HCT116 (cell line): ENCODE measurements around the gene C4A. TPM values are rescaled to one million over a fixed set of nuclear protein-coding genes. Genes with fewer than 3 reads are reported as not detected.

Experiments used
- ATAC-seq: fragments of 200-7000 bp; cut with Tn5 transposase; 2 replicates; pipeline ENCODE4 v1.9.1; 2020; ENCODE audit warnings: mild to moderate bottlenecking, moderate library complexity
- BruUV-seq: library from RNA; stranded (reverse); fragments of 400-500 nt; replicated peaks from 2 replicates; lab custom pipeline; 2021; lab: Mats Ljungman, UMichigan
- CTCF ChIA-PET: fragments of 300-600 bp; sonication (Branson Sonifier 250); formaldehyde crosslinking; loops from one replicate; lab custom pipeline; 2021; ENCODE audit warnings: antibody characterized with exemption; lab: Charles Lee
- POLR2A ChIA-PET: fragments of 300-600, 350-600 bp; sonication (Branson Sonifier 250); formaldehyde crosslinking; loops from one replicate; lab custom pipeline; 2021; ENCODE audit warnings: antibody characterized with exemption; lab: Charles Lee
- RAD21 ChIA-PET, 2 experiments: fragments of 300-600 bp; sonication (Branson Sonifier 250); formaldehyde crosslinking; loops; one replicate each; lab custom pipeline; 2023; ENCODE audit warnings: low total read pairs in 2 of 2; ENCODE audit not compliant: uncharacterized antibody in 2 of 2, unreplicated experiment in 2 of 2, low non-redundant PET in 1 of 2; lab: Charles Lee
- DNase-seq: peaks from one replicate; pipeline ENCODE4 v3.0.0-alpha.2; 2010; ENCODE audit warnings: low read depth, low spot score
- H2AFZ ChIP-seq: fragments of 200-600 bp; shearing (Covaris generic), sonication (generic); 2 replicates; pipeline ENCODE4 v1.6.1; 2017; ENCODE audit warnings: low read depth, mixed run types, mixed read lengths, antibody characterized with exemption, low read length; ENCODE audit not compliant: poor library complexity, severe bottlenecking
- H3K27ac ChIP-seq: 2 replicates; pipeline ENCODE4 v1.5.1; 2012; ENCODE audit warnings: low read depth, low read length
- H3K27me3 ChIP-seq: fragments of 200-600 bp; sonication (generic); 2 replicates; pipeline ENCODE4 v1.6.1; 2016; ENCODE audit warnings: mixed run types, low read length, mixed read lengths; ENCODE audit not compliant: insufficient read depth
- H3K36me3 ChIP-seq, 2 experiments: fragments of 200-500 bp in 1 of 2; fragments of 200-600 bp in 1 of 2; sonication (Bioruptor generic) in 1 of 2; sonication (generic) in 1 of 2; 2 replicates each; pipeline versions ENCODE4 v1.5.1 to v1.6.1; 2014 to 2016; ENCODE audit warnings: low read length in 2 of 2, inconsistent platforms in 1 of 2, mixed read lengths in 1 of 2, mixed run types in 1 of 2; ENCODE audit not compliant: insufficient read depth in 2 of 2, control insufficient read depth in 1 of 2
- H3K4me1 ChIP-seq, 2 experiments: fragments of 200-600 bp in 1 of 2; sonication (generic) in 1 of 2; 2 replicates each; pipeline versions ENCODE4 v1.5.1 to v1.6.1; 2012 to 2017; ENCODE audit warnings: low read length in 2 of 2, inconsistent platforms in 1 of 2, mild to moderate bottlenecking in 1 of 2, mixed read lengths in 1 of 2, mixed run types in 1 of 2, moderate library complexity in 1 of 2; ENCODE audit not compliant: insufficient read depth in 2 of 2, control insufficient read depth in 1 of 2
- H3K4me2 ChIP-seq: fragments of 200-600 bp; sonication (generic); 2 replicates; pipeline ENCODE4 v1.6.1; 2017; ENCODE audit warnings: mixed run types, low read length, mixed read lengths
- H3K4me3 ChIP-seq, 2 experiments: fragments of 200-600 bp in 1 of 2; sonication (generic) in 1 of 2; replicated peaks in 1 of 2; 2 replicates each; pipeline ENCODE4 v1.5.1; 2011 to 2016; ENCODE audit warnings: low read length in 2 of 2, control low read depth in 1 of 2, low read depth in 1 of 2, mild to moderate bottlenecking in 1 of 2, mixed read lengths in 1 of 2, mixed run types in 1 of 2
- H3K79me2 ChIP-seq: fragments of 200-600 bp; sonication (generic); 2 replicates; pipeline ENCODE4 v1.6.1; 2017; ENCODE audit warnings: mild to moderate bottlenecking, mixed run types, low read length, moderate library complexity, mixed read lengths; ENCODE audit not compliant: insufficient read depth
- H3K9ac ChIP-seq: fragments of 200-600 bp; sonication (generic); 2 replicates; pipeline ENCODE4 v1.6.1; 2016; ENCODE audit warnings: low read length, mixed read lengths
- H3K9me2 ChIP-seq: fragments of 200-600 bp; sonication (generic), shearing (Covaris generic); 2 replicates; pipeline ENCODE4 v1.6.1; 2017; ENCODE audit warnings: mixed run types, mild to moderate bottlenecking, moderate library complexity; ENCODE audit not compliant: insufficient read depth
- H3K9me3 ChIP-seq, 2 experiments: fragments of 200-500 bp in 1 of 2; fragments of 200-600 bp in 1 of 2; sonication (Bioruptor generic) in 1 of 2; sonication (generic) in 1 of 2; 2 replicates each; pipeline ENCODE4 v1.6.1; 2014 to 2017; ENCODE audit warnings: low read length in 2 of 2, mixed read lengths in 2 of 2, inconsistent platforms in 1 of 2, low read depth in 1 of 2, mild to moderate bottlenecking in 1 of 2, mixed run types in 1 of 2, moderate library complexity in 1 of 2; ENCODE audit not compliant: control insufficient read depth in 1 of 2, insufficient read depth in 1 of 2
- H4K20me1 ChIP-seq: fragments of 200-600 bp; sonication (generic), shearing (Covaris generic); 2 replicates; pipeline ENCODE4 v1.6.1; 2017; ENCODE audit warnings: mixed run types, mild to moderate bottlenecking, moderate library complexity; ENCODE audit not compliant: insufficient read depth
- CEBPB ChIP-seq: IDR thresholded peaks from 2 replicates; pipeline ENCODE4 v1.6.1; 2012; ENCODE audit warnings: low read depth
- EZH2 ChIP-seq: fragments of 200-600 bp; sonication (generic); IDR thresholded peaks from 2 replicates; pipeline ENCODE4 v1.6.1; 2017; ENCODE audit warnings: antibody characterized with exemption, mixed run types
- FOSL1 ChIP-seq: IDR thresholded peaks from 2 replicates; pipeline ENCODE4 v1.6.1; 2012; ENCODE audit warnings: low read depth
- POLR2AphosphoS5 ChIP-seq: IDR thresholded peaks from 2 replicates; pipeline ENCODE4 v1.6.1; 2011; ENCODE audit warnings: mild to moderate bottlenecking, low read depth, low read length, moderate library complexity
- SP1 ChIP-seq: IDR thresholded peaks from 2 replicates; pipeline ENCODE4 v1.6.1; 2012; ENCODE audit warnings: low read depth
- TCF7L2 ChIP-seq: IDR thresholded peaks from 2 replicates; pipeline ENCODE4 v1.7.0; 2011; ENCODE audit warnings: borderline replicate concordance, inconsistent platforms; ENCODE audit not compliant: insufficient read depth, insufficient read length; ENCODE audit errors: extremely low read depth
- YY1 ChIP-seq: IDR thresholded peaks from 2 replicates; pipeline ENCODE4 v1.6.1; 2011; ENCODE audit warnings: low read length, low read depth, moderate library complexity, mild to moderate bottlenecking; ENCODE audit not compliant: insufficient replicate concordance; ENCODE audit errors: extremely low read depth
- ZNF274 ChIP-seq: fragments of 200-500 bp; sonication (Bioruptor generic); IDR thresholded peaks from 2 replicates; pipeline ENCODE4 v1.6.1; 2014; ENCODE audit warnings: mild to moderate bottlenecking, low read depth, low read length, inconsistent platforms
- intact Hi-C: fragments of 100-400 bp; cut with micrococcal nuclease; formaldehyde crosslinking; loops from 2 replicates; pipeline ENCODE4 v1.10.0; 2022
- total RNA-seq: library from RNA; stranded (reverse); gene quantifications from one replicate; pipeline ENCODE4 v1.2.1, GENCODE V29; 2021; ENCODE audit not compliant: unreplicated experiment
- TF ChIP-seq, protein P1 (sequence below): IDR thresholded peaks from 2 replicates; pipeline ENCODE4 v1.6.1; 2012; ENCODE audit warnings: low read depth

C4A gene
- total RNA-seq, 1 experiment from 2014 or later = 5.1 TPM

DNA sequence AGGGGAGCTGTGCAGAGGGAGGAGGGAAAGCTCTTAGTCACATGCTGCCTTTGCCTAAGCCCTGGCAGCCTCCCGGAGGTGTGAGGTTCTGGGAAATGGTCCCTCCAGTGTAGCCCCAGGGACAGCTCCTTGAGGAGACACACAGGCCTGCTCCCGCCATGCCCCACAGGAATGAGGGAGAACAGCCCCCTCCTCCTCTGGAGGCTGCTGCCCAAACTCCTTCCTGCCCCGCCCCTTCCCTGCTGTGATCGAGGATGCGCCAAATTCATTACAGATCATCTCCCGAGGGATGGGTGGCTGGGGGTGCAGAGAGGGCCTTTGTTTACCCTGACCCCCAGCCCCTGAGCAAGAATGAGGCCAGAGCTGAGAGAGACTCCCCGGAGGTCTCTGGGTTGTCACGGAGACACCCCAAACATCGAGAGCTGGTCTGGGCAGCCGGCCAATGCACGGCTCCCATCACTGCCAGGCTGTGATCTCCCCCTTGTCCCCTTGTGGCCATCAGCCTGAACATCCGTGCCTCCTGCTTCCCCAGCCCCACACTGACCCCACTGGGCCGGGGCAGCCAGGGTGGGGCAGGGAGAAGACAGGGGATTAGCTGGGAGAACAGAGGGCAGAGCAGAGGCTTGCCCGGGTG is 64.7 kb downstream of the C4A start:
- RAD21 ChIA-PET = no interaction called here

More for the DNA sequence above, 64.7 kb downstream of the C4A start:
- peak overlapping the region in 1 of 2 experiments; percentile 16; a peak in 1 of 4 replicates for H3K4me3 ChIP-seq
- peaks cover 9 to 27% of the 10 kb centered on the region in 2 experiments for H3K4me1 ChIP-seq
- no peak overlapping the region for H2AFZ ChIP-seq
- H4K20me1 ChIP-seq = no peaks in the 10 kb centered on the region
- H3K36me3 ChIP-seq = no peaks in the 10 kb centered on the region
- H3K79me2 ChIP-seq = no peaks in the 10 kb centered on the region
- H3K4me2 ChIP-seq = peak overlapping the region; percentile 67
- TF ChIP-seq POLR2AphosphoS5 (no peak), CEBPB (no peak), EZH2 (no peak), YY1 (no peak), FOSL1 (no peak), ZNF274 (no peak), TCF7L2 (no peak), SP1 (no peak)
- TF ChIP-seq, protein P1, sequence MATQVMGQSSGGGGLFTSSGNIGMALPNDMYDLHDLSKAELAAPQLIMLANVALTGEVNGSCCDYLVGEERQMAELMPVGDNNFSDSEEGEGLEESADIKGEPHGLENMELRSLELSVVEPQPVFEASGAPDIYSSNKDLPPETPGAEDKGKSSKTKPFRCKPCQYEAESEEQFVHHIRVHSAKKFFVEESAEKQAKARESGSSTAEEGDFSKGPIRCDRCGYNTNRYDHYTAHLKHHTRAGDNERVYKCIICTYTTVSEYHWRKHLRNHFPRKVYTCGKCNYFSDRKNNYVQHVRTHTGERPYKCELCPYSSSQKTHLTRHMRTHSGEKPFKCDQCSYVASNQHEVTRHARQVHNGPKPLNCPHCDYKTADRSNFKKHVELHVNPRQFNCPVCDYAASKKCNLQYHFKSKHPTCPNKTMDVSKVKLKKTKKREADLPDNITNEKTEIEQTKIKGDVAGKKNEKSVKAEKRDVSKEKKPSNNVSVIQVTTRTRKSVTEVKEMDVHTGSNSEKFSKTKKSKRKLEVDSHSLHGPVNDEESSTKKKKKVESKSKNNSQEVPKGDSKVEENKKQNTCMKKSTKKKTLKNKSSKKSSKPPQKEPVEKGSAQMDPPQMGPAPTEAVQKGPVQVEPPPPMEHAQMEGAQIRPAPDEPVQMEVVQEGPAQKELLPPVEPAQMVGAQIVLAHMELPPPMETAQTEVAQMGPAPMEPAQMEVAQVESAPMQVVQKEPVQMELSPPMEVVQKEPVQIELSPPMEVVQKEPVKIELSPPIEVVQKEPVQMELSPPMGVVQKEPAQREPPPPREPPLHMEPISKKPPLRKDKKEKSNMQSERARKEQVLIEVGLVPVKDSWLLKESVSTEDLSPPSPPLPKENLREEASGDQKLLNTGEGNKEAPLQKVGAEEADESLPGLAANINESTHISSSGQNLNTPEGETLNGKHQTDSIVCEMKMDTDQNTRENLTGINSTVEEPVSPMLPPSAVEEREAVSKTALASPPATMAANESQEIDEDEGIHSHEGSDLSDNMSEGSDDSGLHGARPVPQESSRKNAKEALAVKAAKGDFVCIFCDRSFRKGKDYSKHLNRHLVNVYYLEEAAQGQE = no peak
- intact Hi-C loops = no loop called here
- H3K9me2 ChIP-seq = no peaks in the 10 kb centered on the region
- CTCF ChIA-PET = no interaction called here
- peak; percentile 26; the same call in 1 of the 2 replicates for ATAC-seq
- no peaks in the 10 kb centered on the region for H3K9me3 ChIP-seq
- no peak for DNase-seq
- no peak overlapping the region for H3K27ac ChIP-seq
- no peaks in the 10 kb centered on the region for H3K27me3 ChIP-seq
- POLR2A ChIA-PET = no interaction called here
- no TSS peak for BruUV-seq
- H3K9ac ChIP-seq = peak overlapping the region; percentile 28; the same call in 1 of the 2 replicates
